Astrocyte of the cerebellum (primary cell): Measurements from ENCODE around the gene DSTYK.

Experiments used
- DNase-seq: peaks from one replicate; pipeline ENCODE4 v3.0.0-alpha.2; 2011; ENCODE audit warnings: low read depth
- H3K4me3 ChIP-seq: 2 replicates; pipeline ENCODE4 v1.5.1; 2011; ENCODE audit warnings: mild to moderate bottlenecking, low read depth, low read length, moderate library complexity
- CTCF ChIP-seq: IDR thresholded peaks from 2 replicates; pipeline ENCODE4 v1.5.1; 2012; ENCODE audit warnings: low read length, low read depth, moderate library complexity, mild to moderate bottlenecking; ENCODE audit errors: missing control alignments
- in situ Hi-C: cut with HindIII; loops from 2 replicates; pipeline ENCODE4 v1.10.0; 2017; ENCODE audit warnings: low sequenced_read_pairs

Gene DSTYK

GRCh38 chr1:205247130-205247921, 35.8 kb upstream of the DSTYK start:
- no peak for DNase-seq
- no peak for TF ChIP-seq CTCF
- in situ Hi-C loops: no loop called here
- H3K4me3 ChIP-seq: no peak overlapping the region

GRCh38 chr1:205246351-205247119, 35.0 kb upstream of the DSTYK start:
- no peak for TF ChIP-seq CTCF
- no peak overlapping the region for H3K4me3 ChIP-seq
- in situ Hi-C loops: no loop called here
- no peak for DNase-seq

- in situ Hi-C loops: no loop called here
Observed at GRCh38 chr1:205245096-205245495, 33.6 kb upstream of the DSTYK start.

GRCh38 chr1:205244384-205244783, 32.9 kb upstream of the DSTYK start:
- no peak for DNase-seq
- TF ChIP-seq CTCF: no peak
- no peak overlapping the region for H3K4me3 ChIP-seq
- in situ Hi-C loops: no loop called here

More at GRCh38 chr1:205245096-205245495, 33.6 kb upstream of the DSTYK start:
- TF ChIP-seq CTCF: no peak
- no peak overlapping the region for H3K4me3 ChIP-seq
- no peak for DNase-seq

- DNase-seq: no peak
- TF ChIP-seq CTCF: no peak
- in situ Hi-C loops: no loop called here
- no peak overlapping the region for H3K4me3 ChIP-seq
Observed at GRCh38 chr1:205243350-205244191, 32.1 kb upstream of the DSTYK start.

- TF ChIP-seq CTCF: no peak
Observed at GRCh38 chr1:205241366-205242030, 30.0 kb upstream of the DSTYK start.

More at GRCh38 chr1:205241366-205242030, 30.0 kb upstream of the DSTYK start:
- H3K4me3 ChIP-seq: no peak overlapping the region
- in situ Hi-C loops: no loop called here
- no peak for DNase-seq
